HK-2 (cell line): ENCODE results near the gene PGM2.
"Not testable (repeated sequence)": the region's sequence is repeated elsewhere in the genome, so short reads cannot be mapped to it uniquely, and the experiment has no call there.

Source experiments
- DNase-seq: peaks from one replicate; pipeline ENCODE4 v3.0.0-alpha.2; 2018; ENCODE audit not compliant: unreplicated experiment

PGM2 gene

DNA sequence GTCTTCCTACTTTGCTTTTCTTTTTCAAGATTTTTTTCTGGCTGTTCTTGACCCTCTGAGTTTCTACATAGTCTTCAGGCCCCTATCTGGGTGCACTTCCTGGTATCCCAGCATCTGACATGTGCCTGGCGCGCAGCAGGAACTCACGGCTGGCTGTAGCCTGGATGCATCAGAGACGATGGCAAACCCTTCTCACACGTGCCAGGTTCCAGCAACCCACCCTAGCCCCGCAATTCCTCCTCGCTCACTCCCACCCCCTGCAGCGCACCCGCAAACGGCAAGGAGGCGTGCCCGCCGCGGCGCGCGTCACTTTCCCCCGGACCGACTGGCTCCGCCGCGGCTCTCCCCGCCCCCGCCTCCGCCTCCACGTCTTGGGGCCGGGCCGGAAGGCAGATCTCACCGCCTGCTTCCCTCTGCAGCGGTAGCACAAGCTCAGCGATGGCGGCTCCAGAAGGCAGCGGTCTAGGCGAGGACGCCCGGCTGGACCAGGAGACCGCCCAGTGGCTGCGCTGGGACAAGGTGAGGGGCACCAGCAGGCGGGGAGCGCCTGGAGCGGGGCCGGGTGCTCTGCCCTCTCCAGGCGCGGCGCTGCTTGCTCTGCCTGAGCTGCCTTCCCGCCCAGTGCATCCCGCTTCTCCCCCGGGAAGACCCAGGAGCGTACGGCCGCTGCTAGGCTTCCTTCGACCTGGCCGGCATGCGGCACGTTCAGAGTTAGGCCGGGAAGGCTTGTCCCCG lies at the start of gene PGM2:
Gene PGM2 (plus strand): TSS at position 392 of the 735 bp plus-strand sequence. CDS start 47 bp downstream, at position 439.
- DNase-seq = peak; percentile 90

GRCh38 chr4:37779896-37780295 lies 46.6 kb upstream of the PGM2 start:
- DNase-seq = no peak

DNA sequence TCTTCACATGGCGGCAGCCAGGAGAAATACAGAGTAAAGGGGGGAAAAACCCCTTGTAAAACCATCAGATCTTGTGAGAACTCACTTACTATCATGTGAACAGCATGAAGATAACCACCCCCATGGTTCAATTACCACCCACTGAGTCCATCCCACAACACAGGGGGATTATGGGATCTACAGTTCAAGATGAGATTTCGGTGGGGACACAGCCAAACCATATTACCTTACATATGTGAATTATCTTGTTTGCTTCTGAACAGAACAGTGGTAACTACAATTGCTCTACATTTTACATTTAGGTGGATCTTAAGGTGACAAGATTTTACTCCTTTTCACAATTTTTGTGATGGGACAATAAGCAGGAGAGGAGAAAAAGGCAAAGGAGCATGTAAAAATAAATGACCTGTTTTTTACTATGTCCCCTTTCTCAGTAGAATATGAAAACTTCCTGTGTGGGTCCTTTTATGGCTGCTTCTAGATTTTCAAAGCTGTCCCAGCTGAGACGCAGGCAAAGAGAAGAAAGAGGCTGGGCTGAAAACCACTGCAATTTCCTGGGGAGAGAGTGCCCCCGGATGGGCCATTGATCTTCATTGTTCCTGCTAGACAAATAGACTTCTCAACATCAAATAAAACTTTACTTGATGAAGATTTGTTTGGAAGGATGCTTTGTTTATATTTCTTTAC lies 45.9 kb upstream of the PGM2 start:
- no peak for DNase-seq

- DNase-seq = no peak
Observed at GRCh38 chr4:37781131-37781455, 45.4 kb upstream of the PGM2 start.

DNA sequence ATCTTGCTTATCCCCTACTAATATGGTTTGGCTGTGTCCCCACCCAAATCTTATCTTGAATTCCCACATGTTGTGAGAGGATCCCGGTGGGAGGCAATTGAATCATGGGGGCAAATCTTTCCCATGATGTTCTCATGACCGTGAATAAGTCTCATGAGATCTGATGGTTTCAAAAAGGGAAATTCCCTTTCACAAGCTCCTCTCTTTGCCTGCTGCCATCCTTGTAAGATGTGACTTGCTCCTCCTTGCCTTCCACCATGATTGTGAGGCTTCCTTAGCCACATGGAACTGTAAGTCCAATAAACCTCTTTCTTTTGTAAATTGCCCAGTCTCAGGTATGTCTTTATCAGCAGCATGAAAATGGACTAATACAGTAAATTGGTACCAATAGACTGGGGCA lies 40.2 kb upstream of the PGM2 start:
- not testable (repeated sequence) for DNase-seq

DNA sequence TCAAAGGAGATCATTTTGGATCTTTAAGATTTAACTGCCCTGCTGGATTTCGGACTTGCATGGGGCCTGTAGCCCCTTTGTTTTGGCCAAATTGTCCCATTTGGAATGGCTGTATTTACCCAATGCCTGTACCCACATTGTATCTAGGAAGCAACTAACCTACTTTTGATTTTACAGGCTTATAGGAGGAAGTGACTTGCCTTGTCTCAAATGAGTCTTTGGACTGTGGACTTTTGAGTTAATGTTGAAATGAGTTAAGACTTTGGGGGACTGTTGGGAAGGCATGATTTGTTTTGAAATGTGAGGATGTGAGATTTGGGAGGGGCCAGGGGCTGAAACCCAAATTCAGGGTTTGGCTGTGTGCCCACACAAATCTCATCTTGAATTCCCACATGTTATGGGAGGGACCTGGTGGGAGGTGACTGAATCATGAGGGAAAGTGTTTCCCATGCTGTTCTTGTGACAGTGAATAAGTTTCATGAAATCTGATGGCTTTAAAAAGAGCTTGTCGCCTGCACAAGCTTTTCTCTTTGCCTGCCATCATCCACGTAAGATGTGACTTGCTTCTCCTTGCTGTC lies 38.5 kb upstream of the PGM2 start:
- not testable (repeated sequence) for DNase-seq

DNA sequence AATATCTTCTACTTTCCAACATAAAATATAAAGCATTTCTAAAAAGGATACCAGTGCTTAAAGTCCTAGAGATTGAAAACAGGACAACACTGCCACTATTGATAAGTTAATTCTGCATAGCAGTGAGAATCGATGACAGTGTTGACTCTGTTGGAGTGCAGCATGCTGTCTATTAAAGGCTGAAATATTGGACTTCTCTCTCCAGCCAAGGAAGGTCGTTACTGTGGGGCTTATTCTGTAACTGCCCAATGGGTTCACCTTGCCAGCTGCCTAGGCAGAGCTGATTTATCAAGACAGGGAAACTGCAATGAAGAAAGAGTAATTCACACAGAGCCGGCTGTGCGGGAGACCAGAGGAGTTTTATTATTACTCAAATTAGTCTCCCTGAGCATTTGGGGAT lies 37.7 kb upstream of the PGM2 start:
- no peak for DNase-seq

DNA sequence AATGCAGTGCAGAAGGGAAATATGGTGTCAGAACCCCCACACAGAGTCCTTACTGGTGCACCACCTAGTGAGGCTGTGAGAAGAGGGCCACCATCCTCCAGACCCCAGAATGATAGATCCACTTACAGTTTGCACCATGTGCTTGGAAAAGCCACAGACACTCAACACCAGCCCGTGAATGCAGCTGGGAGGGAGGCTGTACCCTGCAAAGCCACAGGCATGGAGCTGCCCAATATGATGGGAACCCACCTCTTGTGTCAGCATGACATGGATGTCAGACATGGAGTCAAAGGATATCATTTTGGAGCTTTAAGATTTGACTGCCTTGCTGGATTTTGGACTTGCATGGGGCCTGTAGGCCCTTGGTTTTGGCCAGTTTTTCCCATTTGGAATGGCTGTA lies 34.2 kb upstream of the PGM2 start:
- no peak for DNase-seq

DNA sequence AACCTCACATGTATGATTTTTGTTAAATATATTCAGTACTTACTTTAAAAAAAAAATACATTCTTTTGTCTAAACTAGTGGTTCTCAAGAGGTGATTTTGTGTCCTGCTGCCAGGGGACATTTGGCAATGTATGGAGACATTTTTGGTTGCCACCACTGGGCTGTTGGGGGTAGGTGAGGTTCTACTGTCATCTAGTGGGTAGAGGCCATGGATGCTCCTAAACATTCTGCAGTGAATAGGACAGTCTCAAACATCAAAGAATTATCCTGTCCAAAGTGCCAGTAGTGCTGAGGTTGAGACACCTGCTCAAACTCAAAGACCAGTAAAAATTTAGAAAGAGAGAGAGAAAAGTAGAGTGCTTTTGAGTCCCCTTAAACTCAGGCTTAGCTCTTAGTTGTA lies 32.9 kb upstream of the PGM2 start:
- no peak for DNase-seq

GRCh38 chr4:37794056-37794455 lies 32.4 kb upstream of the PGM2 start:
- no peak for DNase-seq

DNA sequence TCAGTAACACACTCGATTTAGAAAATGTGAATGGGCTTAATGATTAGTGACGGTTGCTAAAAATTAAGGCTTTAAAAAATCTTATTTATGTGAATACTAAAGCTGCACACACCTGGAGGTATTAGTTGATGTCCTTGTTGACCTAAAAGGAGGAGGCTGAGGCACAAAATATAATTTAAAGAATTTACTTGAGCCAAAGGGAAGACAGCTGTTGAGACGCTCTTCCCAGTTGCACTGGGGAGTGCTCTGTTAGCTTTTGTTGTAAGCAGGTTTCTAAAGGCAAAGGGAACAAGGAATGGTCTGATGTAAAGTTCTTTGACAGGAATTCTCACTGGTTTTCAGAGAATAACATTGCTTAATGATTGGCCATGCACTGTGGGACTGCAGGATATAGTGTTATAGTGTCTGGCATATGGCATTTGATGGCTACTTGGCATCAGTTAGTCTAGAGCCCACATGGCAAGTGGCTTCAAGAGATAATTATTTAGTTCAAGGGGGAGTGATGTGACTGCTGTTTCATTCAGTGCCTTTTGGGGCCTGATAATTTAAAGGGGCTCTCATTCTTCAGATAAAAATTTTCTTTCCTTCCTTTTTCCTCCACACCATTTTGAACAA lies 30.8 kb upstream of the PGM2 start:
- DNase-seq = no peak

- no peak for DNase-seq
Observed at GRCh38 chr4:37797374-37797773, 29.1 kb upstream of the PGM2 start.

GRCh38 chr4:37797923-37798322 lies 28.6 kb upstream of the PGM2 start:
- DNase-seq = no peak

GRCh38 chr4:37798616-37799015 lies 27.9 kb upstream of the PGM2 start:
- DNase-seq = no peak

DNA sequence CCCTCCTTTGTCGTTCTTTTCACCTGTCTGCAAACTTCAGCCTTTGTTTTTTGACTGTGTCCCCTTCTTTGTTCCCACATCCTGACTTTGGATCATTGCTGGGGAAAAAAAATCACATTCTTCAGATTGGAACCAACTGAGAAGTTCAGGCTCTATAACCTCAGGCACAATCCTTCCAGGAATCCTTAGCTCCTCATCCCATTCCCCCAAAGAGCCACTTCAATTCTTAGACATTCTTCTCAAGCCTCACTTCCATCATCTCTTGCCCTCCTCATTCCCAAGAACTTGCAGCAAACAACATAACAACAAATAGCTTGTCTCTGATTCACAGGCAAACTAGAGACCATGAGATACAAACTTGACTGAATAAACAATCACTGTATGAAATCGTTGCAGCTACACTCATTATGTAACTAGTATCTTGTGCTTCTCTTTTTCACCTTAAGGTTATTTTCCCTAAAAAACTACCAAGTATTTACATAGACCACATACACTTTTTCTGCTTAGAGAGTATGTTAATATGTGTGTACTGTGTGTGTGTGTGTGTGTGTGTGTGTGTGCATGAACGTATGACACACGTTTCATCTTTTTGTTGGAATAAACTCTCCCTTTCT lies 26.4 kb upstream of the PGM2 start:
- DNase-seq = no peak

DNA sequence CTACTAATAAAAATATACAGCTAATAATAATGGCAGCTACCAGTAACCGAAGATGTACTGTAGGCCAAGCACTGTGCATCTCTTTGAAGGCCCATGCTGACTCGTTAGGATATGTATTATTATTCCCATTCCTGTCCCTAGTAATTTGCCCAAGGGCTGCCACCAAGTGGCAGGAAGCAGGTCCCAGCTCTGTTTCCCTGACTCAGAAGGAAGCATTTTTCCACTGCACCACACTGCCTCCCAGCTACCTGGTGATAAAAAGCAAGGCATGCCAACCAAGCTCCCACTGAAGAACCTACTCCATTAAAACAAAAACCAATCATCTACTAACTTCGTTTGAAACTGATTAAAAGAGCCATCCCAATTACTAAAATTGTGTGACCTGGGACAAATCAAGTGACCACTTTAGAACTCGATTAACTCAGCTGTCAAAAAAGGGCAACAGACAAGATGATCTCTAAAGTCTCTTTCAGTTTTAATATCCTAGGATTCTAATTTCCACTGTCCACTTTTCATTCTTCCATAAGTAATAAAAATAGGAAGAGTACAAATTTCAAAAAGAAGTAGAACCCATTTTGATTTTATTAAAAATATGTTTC lies 24.3 kb upstream of the PGM2 start:
- DNase-seq = peak; percentile 72

DNA sequence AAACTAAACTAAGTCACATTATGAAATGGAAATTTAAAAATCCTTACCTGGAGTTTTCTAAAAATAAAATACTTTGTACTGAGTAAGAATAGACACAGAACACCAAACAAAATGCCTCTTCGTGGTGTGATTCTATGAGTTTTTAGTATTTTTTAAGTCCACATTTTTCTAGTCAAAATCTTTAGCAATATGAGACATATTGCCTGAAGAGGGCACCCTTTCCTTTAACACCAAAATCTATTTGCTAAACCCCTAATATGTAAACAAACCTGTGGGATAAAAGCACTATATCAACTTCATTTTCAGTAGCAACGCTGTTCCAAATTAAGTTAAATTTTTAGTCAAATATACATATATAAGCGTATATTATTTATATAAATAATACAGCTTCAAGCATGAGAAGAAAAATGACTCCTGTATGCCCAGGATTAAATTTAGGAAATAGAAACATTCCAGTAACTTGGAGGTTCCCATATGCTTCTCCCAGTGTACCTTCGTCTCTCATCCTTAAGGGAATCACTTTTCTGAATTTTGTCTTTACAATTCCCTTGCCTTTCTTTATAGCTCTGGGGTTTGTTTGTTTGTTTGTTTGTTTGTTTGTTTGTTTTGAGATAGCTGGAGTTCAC lies 23.0 kb upstream of the PGM2 start:
- no peak for DNase-seq

DNA sequence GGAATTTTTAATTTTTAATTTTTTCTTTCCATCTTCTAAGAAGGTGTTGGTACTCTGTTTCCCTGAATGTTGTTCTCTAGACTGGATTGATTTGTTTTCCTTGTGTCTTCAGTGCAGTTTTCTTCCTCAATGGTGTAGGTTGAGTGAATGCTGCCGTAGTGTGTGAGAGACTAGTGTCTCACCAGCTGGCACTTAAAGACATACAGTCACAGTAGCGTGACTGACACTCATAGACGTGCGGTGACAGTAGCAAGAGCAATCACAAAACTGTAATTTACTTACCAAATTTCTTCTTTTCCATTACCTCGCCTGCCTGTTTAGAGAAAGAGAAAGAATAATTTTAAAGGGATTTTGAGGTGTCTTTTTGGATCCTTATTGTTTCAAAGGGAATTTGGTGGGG lies 21.4 kb upstream of the PGM2 start:
- DNase-seq = no peak

- DNase-seq = peak; percentile 27
Observed at GRCh38 chr4:37812713-37813112, 13.8 kb upstream of the PGM2 start.

DNA sequence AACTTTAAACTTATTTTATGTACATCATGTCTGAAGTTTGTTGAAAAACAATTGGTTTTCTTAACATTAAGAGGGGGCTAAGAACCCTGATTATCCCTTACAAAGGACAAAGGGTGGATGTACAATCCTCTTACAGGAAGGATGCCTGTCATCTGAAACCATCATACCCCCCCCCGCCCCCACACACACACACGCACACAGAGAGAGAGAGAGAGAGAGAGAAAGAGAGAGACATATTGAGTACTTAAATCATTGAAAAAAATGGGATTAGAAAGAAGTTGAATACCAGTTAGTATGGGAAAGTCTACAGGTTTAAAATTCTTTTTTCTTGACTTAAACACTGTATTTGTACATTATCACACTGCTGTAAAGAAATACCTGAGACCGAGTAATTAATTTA lies 10.9 kb upstream of the PGM2 start:
- no peak for DNase-seq

GRCh38 chr4:37816006-37816405 lies 10.5 kb upstream of the PGM2 start:
- no peak for DNase-seq

DNA sequence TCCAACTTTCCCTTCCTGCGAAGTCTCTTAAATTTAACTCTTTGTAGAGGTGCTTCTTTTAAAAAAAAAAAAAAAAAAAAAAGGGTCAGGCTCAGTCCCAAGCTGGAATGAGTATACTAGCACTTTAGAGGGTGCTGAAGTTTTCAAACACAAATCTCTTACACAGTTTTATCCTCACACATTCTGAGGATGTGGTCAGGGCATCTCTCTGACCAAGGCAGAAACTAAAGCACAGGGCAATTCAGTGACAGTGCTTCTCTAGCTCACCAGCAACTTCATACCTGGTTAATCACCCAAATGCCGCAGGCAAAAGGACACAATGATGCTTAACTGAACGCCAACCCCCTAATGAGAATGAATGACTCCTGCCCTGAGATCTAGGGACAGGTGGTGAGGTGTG lies 9.8 kb upstream of the PGM2 start:
- DNase-seq = no peak
